Stimulated activated CD8-positive, alpha-beta memory T cell treated with anti-CD3 and anti-CD28 coated beads, Interleukin-7, amount 100 ng/mL, for 48 hours (primary cell): Measurements from ENCODE around the gene COLQ.
"Not testable (repeated sequence)": the region's sequence is repeated elsewhere in the genome, so short reads cannot be mapped to it uniquely, and the experiment has no call there.

Experiments
- DNase-seq, 2 donors: peaks; one replicate each; pipeline ENCODE4 v3.0.0-alpha.2; 2020; ENCODE audit warnings: low read depth in 1 of 2; ENCODE audit errors: extremely low read depth in 1 of 2

Gene COLQ

GRCh38 chr3:15458212-15458780, 63.2 kb downstream of the COLQ start:
- DNase-seq = no peak

- DNase-seq = not testable (repeated sequence)
These were observed 64.6 kb downstream of the COLQ start for GRCh38 chr3:15456915-15457314.

GRCh38 chr3:15456321-15456720, 65.2 kb downstream of the COLQ start:
- DNase-seq = no peak

GRCh38 chr3:15455756-15456155, 65.8 kb downstream of the COLQ start:
- no peak for DNase-seq

GRCh38 chr3:15454965-15455364, 66.5 kb downstream of the COLQ start:
- DNase-seq = no peak

- DNase-seq = no peak
These were observed 67.4 kb downstream of the COLQ start for GRCh38 chr3:15453991-15454625.

GRCh38 chr3:15453501-15453900, 68.0 kb downstream of the COLQ start:
- no peak for DNase-seq

- no peak for DNase-seq
These were observed 68.5 kb downstream of the COLQ start for GRCh38 chr3:15452961-15453360.

GRCh38 chr3:15452156-15452555, 69.3 kb downstream of the COLQ start:
- no peak for DNase-seq

- no peak for DNase-seq
These were observed 70.0 kb downstream of the COLQ start for GRCh38 chr3:15451216-15452113.

GRCh38 chr3:15450438-15451215, 70.9 kb downstream of the COLQ start:
- DNase-seq = no peak

- no peak for DNase-seq
These were observed 71.8 kb downstream of the COLQ start for GRCh38 chr3:15449489-15450224.

- DNase-seq = no peak
These were observed 77.5 kb downstream of the COLQ start for GRCh38 chr3:15443826-15444524.

GRCh38 chr3:15440891-15441290, 80.6 kb downstream of the COLQ start:
- no peak for DNase-seq

GRCh38 chr3:15439476-15439875, 82.0 kb downstream of the COLQ start:
- DNase-seq = no peak

- no peak for DNase-seq
These were observed 82.5 kb downstream of the COLQ start for GRCh38 chr3:15438983-15439382.

GRCh38 chr3:15436246-15436645, 85.3 kb downstream of the COLQ start:
- no peak for DNase-seq

- DNase-seq = no peak
These were observed 86.8 kb downstream of the COLQ start for GRCh38 chr3:15434756-15435155.

- no peak for DNase-seq
These were observed 88.0 kb downstream of the COLQ start for GRCh38 chr3:15433531-15433930.
